GM23248 (cell line): Measurements from ENCODE around the gene ATG7. TPM values are rescaled to one million over a fixed set of nuclear protein-coding genes. Genes with fewer than 3 reads are reported as not detected.
A peak's percentile ranks its signal among the peaks of the same experiment; 100 is the strongest.

Source experiments
- DNase-seq: peaks from one replicate; pipeline ENCODE4 v3.0.0-alpha.2; 2015
- H2AFZ ChIP-seq: fragments of 200-600 bp; sonication (generic); 2 replicates; pipeline ENCODE4 v1.6.1; 2016; ENCODE audit warnings: antibody characterized with exemption
- H3F3A ChIP-seq: fragments of 200-600 bp; sonication (generic); 2 replicates; pipeline ENCODE4 v1.6.1; 2016; ENCODE audit warnings: mild to moderate bottlenecking, antibody characterized with exemption, mixed run types; ENCODE audit not compliant: insufficient read depth
- H3K27ac ChIP-seq: fragments of 200-600 bp; sonication (generic); 2 replicates; pipeline ENCODE4 v1.5.1; 2016; ENCODE audit warnings: mild to moderate bottlenecking
- H3K27me3 ChIP-seq: fragments of 200-600 bp; sonication (generic); replicated peaks from 2 replicates; pipeline ENCODE4 v1.6.1; 2016; ENCODE audit warnings: mild to moderate bottlenecking; ENCODE audit not compliant: insufficient read depth
- H3K36me3 ChIP-seq: fragments of 200-600 bp; sonication (generic); 2 replicates; pipeline ENCODE4 v1.6.1; 2016; ENCODE audit warnings: low read depth, mild to moderate bottlenecking
- H3K4me1 ChIP-seq: fragments of 200-600 bp; sonication (generic); 2 replicates; pipeline ENCODE4 v1.6.1; 2016; ENCODE audit warnings: mild to moderate bottlenecking; ENCODE audit not compliant: insufficient read depth
- H3K4me2 ChIP-seq: fragments of 200-600 bp; sonication (generic); one replicate; pipeline ENCODE4 v1.6.1; 2016; ENCODE audit warnings: mild to moderate bottlenecking; ENCODE audit not compliant: unreplicated experiment
- H3K4me3 ChIP-seq: fragments of 200-600 bp; sonication (generic); 2 replicates; pipeline ENCODE4 v1.5.1; 2016; ENCODE audit warnings: mild to moderate bottlenecking
- H3K79me2 ChIP-seq: fragments of 200-600 bp; sonication (generic); 2 replicates; pipeline ENCODE4 v1.6.1; 2016; ENCODE audit warnings: mild to moderate bottlenecking; ENCODE audit not compliant: insufficient read depth
- H3K9ac ChIP-seq: fragments of 200-600 bp; sonication (generic); 2 replicates; pipeline ENCODE4 v1.6.1; 2016; ENCODE audit warnings: mild to moderate bottlenecking
- H3K9me2 ChIP-seq: fragments of 200-600 bp; sonication (generic); 2 replicates; pipeline ENCODE4 v1.6.1; 2016; ENCODE audit warnings: mixed run types, mild to moderate bottlenecking, moderate library complexity; ENCODE audit not compliant: insufficient read depth
- H3K9me3 ChIP-seq: fragments of 200-600 bp; sonication (generic); one replicate; pipeline ENCODE4 v1.6.1; 2017; ENCODE audit warnings: low read depth
- H4K20me1 ChIP-seq: fragments of 200-600 bp; sonication (generic); 2 replicates; pipeline ENCODE4 v1.6.0; 2016; ENCODE audit not compliant: insufficient read depth
- EZH2 ChIP-seq: fragments of 200-600 bp; sonication (generic); IDR thresholded peaks from 2 replicates; pipeline ENCODE4 v1.6.1; 2018; ENCODE audit warnings: antibody characterized with exemption, mild to moderate bottlenecking; ENCODE audit not compliant: insufficient read depth, poor library complexity, severe bottlenecking
- EZH2phosphoT487 ChIP-seq: fragments of 200-600 bp; sonication (generic); IDR thresholded peaks from 2 replicates; pipeline ENCODE4 v1.6.1; 2018; ENCODE audit warnings: antibody characterized with exemption, moderate library complexity, mild to moderate bottlenecking, low read depth; ENCODE audit not compliant: insufficient read depth
- WGBS, 2 experiments: methylation state at CpG; one replicate each; pipeline ENCODE4 v1.1.6; 2015 to 2017; ENCODE audit warnings: low lambda C conversion rate in 2 of 2, low coverage in 1 of 2; ENCODE audit errors: missing lambda C conversion rate in 2 of 2; 5-methylcytosine and 5-hydroxymethylcytosine counted together
- in situ Hi-C: fragments of 300-500 bp; cut with MboI; formaldehyde crosslinking; loops from 2 replicates; pipeline ENCODE4 v1.15.0; 2020
- polyA plus RNA-seq: library from polyadenylated mRNA; unstranded; fragments of >200 nt; fragmentation: Nextera tagmentation; extraction: Ambion mirVana; gene quantifications from 2 replicates; pipeline ENCODE4 v1.2.1, GENCODE V29; 2016
- total RNA-seq: library from RNA; depleted of rRNA; stranded (reverse); fragments of >200 nt; shearing (Covaris generic); gene quantifications from 2 replicates; pipeline ENCODE4 v1.2.3, GENCODE V29; 2014

The ATG7 gene
- total and polyA plus RNA-seq, 2 experiments from 2014 or later = 40.5 to 67.5 TPM

- H3K79me2 ChIP-seq = peaks cover 83% of the 10 kb centered on the region
- H3K9me3 ChIP-seq = no peaks in the 10 kb centered on the region
- peak overlapping the region; percentile 76 for H3K9ac ChIP-seq
- H3K4me1 ChIP-seq = peaks cover 76% of the 10 kb centered on the region
- TF ChIP-seq EZH2phosphoT487 = no peak
- H3K27me3 ChIP-seq = no peaks in the 10 kb centered on the region
- DNase-seq = peak; percentile 70
- peak overlapping the region; percentile 96 for H3K27ac ChIP-seq
- in situ Hi-C loops = no loop called here
- peaks cover 63% of the 10 kb centered on the region for H3F3A ChIP-seq
- no peaks in the 10 kb centered on the region for H3K9me2 ChIP-seq
- no peak overlapping the region for H3K4me3 ChIP-seq
- no peaks in the 10 kb centered on the region for H4K20me1 ChIP-seq
- no peak overlapping the region for H2AFZ ChIP-seq
- H3K4me2 ChIP-seq = peak overlapping the region; percentile 70
- WGBS, 2 experiments = 15 to 16% methylated on average over 9 of the region's 9 CpGs
- H3K36me3 ChIP-seq = 0 out of 2 replicates have a peak, but pooled peaks cover 3% of the 10 kb centered on the region
Observed at GRCh38 chr3:11603628-11604027, 331.4 kb downstream of the ATG7 start.

GRCh38 chr3:11604139-11604892 lies 332.1 kb downstream of the ATG7 start:
- Histone ChIP-seq H3K9me2 (no peaks in the 10 kb centered on the region), H2AFZ (no peak overlapping the region), H3K27me3 (no peaks in the 10 kb centered on the region), H3K36me3 (0 out of 2 replicates have a peak, but pooled peaks cover 3% of the 10 kb centered on the region), H3K9me3 (no peaks in the 10 kb centered on the region), H3K27ac (peak overlapping the region; percentile 96), H3K4me3 (no peak overlapping the region), H3K4me1 (peaks cover 74% of the 10 kb centered on the region), H4K20me1 (no peaks in the 10 kb centered on the region), H3K9ac (peak overlapping the region; percentile 76), H3F3A (peaks cover 62% of the 10 kb centered on the region), H3K79me2 (peaks cover 83% of the 10 kb centered on the region), H3K4me2 (peak overlapping the region; percentile 70)
- no peak for TF ChIP-seq EZH2
- TF ChIP-seq EZH2phosphoT487 = no peak
- DNase-seq = peak; percentile 90
- WGBS, 2 experiments = 61 to 69% methylated on average over 8 to 15 of the region's 15 CpGs
- in situ Hi-C loops = no loop called here

GRCh38 chr3:11605398-11605797 lies 333.2 kb downstream of the ATG7 start:
- H3K9ac ChIP-seq = no peak overlapping the region
- H3F3A ChIP-seq = peaks cover 53% of the 10 kb centered on the region
- in situ Hi-C loops = no loop called here
- peaks cover 65% of the 10 kb centered on the region for H3K4me1 ChIP-seq
- no peaks in the 10 kb centered on the region for H4K20me1 ChIP-seq
- no peaks in the 10 kb centered on the region for H3K36me3 ChIP-seq
- no peak overlapping the region for H2AFZ ChIP-seq
- no peak overlapping the region for H3K4me2 ChIP-seq
- DNase-seq = no peak
- H3K9me3 ChIP-seq = no peaks in the 10 kb centered on the region
- WGBS, 2 experiments = 100% methylated on average over 1 of the region's 1 CpG
- H3K27ac ChIP-seq = peak overlapping the region; percentile 40
- H3K4me3 ChIP-seq = no peak overlapping the region
- H3K79me2 ChIP-seq = peaks cover 89% of the 10 kb centered on the region
- TF ChIP-seq EZH2phosphoT487 (no peak), EZH2 (no peak)
- no peaks in the 10 kb centered on the region for H3K9me2 ChIP-seq
- no peaks in the 10 kb centered on the region for H3K27me3 ChIP-seq

GRCh38 chr3:11606090-11606784 lies 334.0 kb downstream of the ATG7 start:
- no peak for DNase-seq
- peaks cover 48% of the 10 kb centered on the region for H3F3A ChIP-seq
- TF ChIP-seq EZH2 (no peak), EZH2phosphoT487 (no peak)
- no peaks in the 10 kb centered on the region for H3K9me3 ChIP-seq
- H3K79me2 ChIP-seq = peaks cover 95% of the 10 kb centered on the region
- no peak overlapping the region for H3K9ac ChIP-seq
- no peak overlapping the region for H3K27ac ChIP-seq
- H3K4me1 ChIP-seq = peaks cover 59% of the 10 kb centered on the region
- H4K20me1 ChIP-seq = no peaks in the 10 kb centered on the region
- no peak overlapping the region for H3K4me2 ChIP-seq
- in situ Hi-C loops = no loop called here
- no peak overlapping the region for H2AFZ ChIP-seq
- no peaks in the 10 kb centered on the region for H3K36me3 ChIP-seq
- H3K27me3 ChIP-seq = no peaks in the 10 kb centered on the region
- no peak overlapping the region for H3K4me3 ChIP-seq
- WGBS, 2 experiments = 63 to 69% methylated on average over 11 of the region's 11 CpGs
- no peaks in the 10 kb centered on the region for H3K9me2 ChIP-seq
